HEK293 (cell line): ENCODE measurements around the gene PCYOX1L.

Experiments used
- ELK4 ChIP-seq: IDR thresholded peaks from 2 replicates; pipeline ENCODE4 v1.6.1; 2011; ENCODE audit warnings: mild to moderate bottlenecking, low read depth, low read length, borderline replicate concordance
- KLF16 ChIP-seq: fragments of 450-650 bp; formaldehyde crosslinking; IDR thresholded peaks from 2 replicates; pipeline ENCODE4 v1.5.1; 2017; ENCODE audit warnings: missing biosample characterization, missing genetic modification characterization
- KLF8 ChIP-seq: fragments of 450-650 bp; formaldehyde crosslinking; IDR thresholded peaks from 2 replicates; pipeline ENCODE4 v1.5.1; 2016; ENCODE audit warnings: missing biosample characterization, missing genetic modification characterization
- PBX3 ChIP-seq: sonication (generic); formaldehyde crosslinking; IDR thresholded peaks from 2 replicates; pipeline ENCODE4 v1.8.1; 2022; ENCODE audit warnings: mild to moderate bottlenecking, moderate library complexity, missing genetic modification reagents
- PRDM2 ChIP-seq: fragments of 450-650 bp; formaldehyde crosslinking; IDR thresholded peaks from 2 replicates; pipeline ENCODE4 v1.5.1; 2016; ENCODE audit warnings: missing biosample characterization, missing genetic modification characterization, borderline replicate concordance
- SETDB1 ChIP-seq: IDR thresholded peaks from one replicate; pipeline ENCODE4 v1.6.1; 2017; ENCODE audit warnings: mild to moderate bottlenecking, low read length, moderate library complexity, mixed read lengths; ENCODE audit not compliant: insufficient read length
- SP2 ChIP-seq: fragments of 450-650 bp; formaldehyde crosslinking; IDR thresholded peaks from 2 replicates; pipeline ENCODE4 v1.5.1; 2016; ENCODE audit warnings: missing biosample characterization, missing genetic modification characterization
- TCF7L2 ChIP-seq: IDR thresholded peaks from 2 replicates; pipeline ENCODE4 v1.6.1; 2011; ENCODE audit warnings: low read depth, mild to moderate bottlenecking, inconsistent platforms, low read length, moderate library complexity, borderline replicate concordance
- ZNF114 ChIP-seq: fragments of 450-650 bp; formaldehyde crosslinking; IDR thresholded peaks from 2 replicates; pipeline ENCODE4 v1.5.0; 2017; ENCODE audit warnings: missing biosample characterization, missing genetic modification characterization
- ZNF16 ChIP-seq: fragments of 450-650 bp; formaldehyde crosslinking; IDR thresholded peaks from 2 replicates; pipeline ENCODE4 v1.5.1; 2016; ENCODE audit warnings: low read depth, missing biosample characterization, missing genetic modification characterization
- ZNF169 ChIP-seq: fragments of 450-650 bp; formaldehyde crosslinking; IDR thresholded peaks from 2 replicates; pipeline ENCODE4 v1.5.1; 2016; ENCODE audit warnings: missing biosample characterization, missing genetic modification characterization
- ZNF184 ChIP-seq: fragments of 450-650 bp; IDR thresholded peaks from 2 replicates; pipeline ENCODE4 v1.5.1; 2018; ENCODE audit warnings: missing biosample characterization, mild to moderate bottlenecking, missing genetic modification characterization
- ZNF223 ChIP-seq: fragments of 450-650 bp; formaldehyde crosslinking; IDR thresholded peaks from 2 replicates; pipeline ENCODE4 v1.5.1; 2016; ENCODE audit warnings: missing biosample characterization, missing genetic modification characterization
- ZNF311 ChIP-seq: fragments of 450-650 bp; formaldehyde crosslinking; IDR thresholded peaks from 2 replicates; pipeline ENCODE4 v1.5.1; 2017; ENCODE audit warnings: missing biosample characterization, missing genetic modification characterization, borderline replicate concordance
- ZNF433 ChIP-seq: fragments of 450-650 bp; formaldehyde crosslinking; IDR thresholded peaks from 2 replicates; pipeline ENCODE4 v1.5.1; 2016; ENCODE audit warnings: missing biosample characterization, missing genetic modification characterization, low read depth
- ZNF518A ChIP-seq: fragments of 450-650 bp; formaldehyde crosslinking; conservative IDR thresholded peaks from 2 replicates; pipeline ENCODE4 v1.5.1; 2016; ENCODE audit warnings: low read depth, missing biosample characterization, missing genetic modification characterization
- ZNF549 ChIP-seq: fragments of 450-650 bp; IDR thresholded peaks from 2 replicates; pipeline ENCODE4 v1.5.1; 2018; ENCODE audit warnings: missing biosample characterization, missing genetic modification characterization, mild to moderate bottlenecking, inconsistent platforms, moderate library complexity
- ZNF561 ChIP-seq: fragments of 450-650 bp; IDR thresholded peaks from 2 replicates; pipeline ENCODE4 v1.5.1; 2018; ENCODE audit warnings: missing biosample characterization, missing genetic modification characterization, borderline replicate concordance
- ZNF660 ChIP-seq: fragments of 450-650 bp; IDR thresholded peaks from 2 replicates; pipeline ENCODE4 v1.5.1; 2018; ENCODE audit warnings: missing biosample characterization, mild to moderate bottlenecking, missing genetic modification characterization
- ZNF692 ChIP-seq: fragments of 450-650 bp; formaldehyde crosslinking; IDR thresholded peaks from 2 replicates; pipeline ENCODE4 v1.5.1; 2016; ENCODE audit warnings: missing biosample characterization, missing genetic modification characterization
- ZNF777 ChIP-seq: fragments of 450-650 bp; formaldehyde crosslinking; IDR thresholded peaks from 2 replicates; pipeline ENCODE4 v1.5.1; 2017; ENCODE audit warnings: missing biosample characterization, missing genetic modification characterization, borderline replicate concordance
- ZNF785 ChIP-seq: fragments of 450-650 bp; formaldehyde crosslinking; IDR thresholded peaks from 2 replicates; pipeline ENCODE4 v1.5.1; 2016; ENCODE audit warnings: missing biosample characterization, missing genetic modification characterization
- ZSCAN4 ChIP-seq: fragments of 450-650 bp; formaldehyde crosslinking; IDR thresholded peaks from 2 replicates; pipeline ENCODE4 v1.5.1; 2017; ENCODE audit warnings: missing biosample characterization, missing genetic modification characterization

The PCYOX1L gene

GRCh38 chr5:149345147-149345891 lies 12.5 kb upstream of the PCYOX1L start, which contains the start of gene GRPEL2 (continued):
- TF ChIP-seq PBX3 (CRISPR knock-in tag) (peak; percentile 77; the same call in 1 of the 2 replicates), ZNF311 (no peak), ZNF16 (tag by site-specific recombination) (no peak), ZNF114 (no peak), ZNF433 (no peak), SP2 (tag by site-specific recombination) (peak; percentile 96), ZNF169 (tag by site-specific recombination) (no peak), TCF7L2 (no peak), ZNF184 (tag by site-specific recombination) (no peak), ZNF785 (tag by site-specific recombination) (no peak), ZNF692 (tag by site-specific recombination) (0 out of 2 replicates have a peak, but pooled peaks have one; percentile 49), ZNF223 (no peak), PRDM2 (tag by site-specific recombination) (0 out of 2 replicates have a peak, but pooled peaks have one; percentile 56), ZNF660 (no peak; the same call in 1 of the 2 replicates), ELK4 (peak; percentile 42; the same call in 1 of the 2 replicates), ZSCAN4 (no peak), ZNF549 (tag by site-specific recombination) (no peak), SETDB1 (peak; percentile 38), KLF8 (tag by site-specific recombination) (peak; percentile 67), ZNF777 (tag by site-specific recombination) (no peak), ZNF561 (tag by site-specific recombination) (peak; percentile 77; the same call in 1 of the 2 replicates), KLF16 (tag by site-specific recombination) (no peak), ZNF518A (tag by site-specific recombination) (peak; percentile 96)
